ENCODE measurements around the gene ANAPC4.

Gene ANAPC4

GRCh38 chr4:25450491-25450901 is 73.4 kb downstream of the ANAPC4 start:
- no peaks in the 10 kb centered on the region for H3K4me1 ChIP-seq (ENCODE audit: control insufficient read depth, insufficient read depth, low read length)
- TF ChIP-seq GLIS2 (tag by site-specific recombination; IDR thresholded peaks at IDR 0.05) = no peak
- TF ChIP-seq WT1 (tag by site-specific recombination; IDR thresholded peaks at IDR 0.05) = no peak
- no peak for TF ChIP-seq ZNF654 (tag by site-specific recombination; IDR thresholded peaks at IDR 0.05; ENCODE audit: low read depth)
- TF ChIP-seq ZNF416 (tag by site-specific recombination; IDR thresholded peaks at IDR 0.05) = no peak
- no peak for TF ChIP-seq ZNF560 (tag by site-specific recombination; IDR thresholded peaks at IDR 0.05; ENCODE audit: borderline replicate concordance)
- no peak for TF ChIP-seq ZSCAN16 (tag by site-specific recombination; IDR thresholded peaks at IDR 0.05)
- no peak for TF ChIP-seq ZEB2 (tag by site-specific recombination; IDR thresholded peaks at IDR 0.05)
- TF ChIP-seq SP7 (tag by site-specific recombination; IDR thresholded peaks at IDR 0.05) = no peak
- no peak for TF ChIP-seq ZNF155 (tag by site-specific recombination; IDR thresholded peaks at IDR 0.05)
- TF ChIP-seq ZNF146 (tag by site-specific recombination; IDR thresholded peaks at IDR 0.05) = no peak
- H3K4me3 ChIP-seq (ENCODE audit: low read depth, low read length) = no peak overlapping the region
- ChIA-PET POLR2A (no interaction called here), CTCF (no interaction called here)
- H3K9me3 ChIP-seq (ENCODE audit: control insufficient read depth, insufficient read depth, low read depth, low read length) = no peaks in the 10 kb centered on the region
- H3K36me3 ChIP-seq (ENCODE audit: control insufficient read depth in 2 of 2, insufficient read depth in 1 of 2, low read length in 2 of 2) = no peaks in the 10 kb centered on the region
- no peak overlapping the region for H3K27ac ChIP-seq (ENCODE audit: extremely low read depth, low read depth, low read length)

- CTCF ChIA-PET = interaction anchor here (0.7 kb wide), 1 partner anchor 349 kb away, joined by 4 read pairs; no protein-coding TSS in a partner anchor
Observed at GRCh38 chr4:25451676-25452075, 74.6 kb downstream of the ANAPC4 start.

More at GRCh38 chr4:25451676-25452075, 74.6 kb downstream of the ANAPC4 start:
- TF ChIP-seq PRDM1 (tag by site-specific recombination; IDR thresholded peaks at IDR 0.05) (0 out of 2 replicates have a peak, but pooled peaks have one; percentile 13), ZNF366 (tag by site-specific recombination; conservative IDR thresholded peaks at IDR 0.05) (peak; percentile 71), PRDM2 (tag by site-specific recombination; IDR thresholded peaks at IDR 0.05; ENCODE audit: borderline replicate concordance) (no peak), ZNF433 (tag by site-specific recombination; IDR thresholded peaks at IDR 0.05; ENCODE audit: low read depth) (no peak)
- Histone ChIP-seq H3K27ac (ENCODE audit: extremely low read depth, low read depth, low read length) (no peak overlapping the region), H3K9me3 (ENCODE audit: control insufficient read depth, insufficient read depth, low read depth, low read length) (no peaks in the 10 kb centered on the region), H3K4me3 (ENCODE audit: low read depth, low read length) (no peak overlapping the region), H3K4me1 (ENCODE audit: control insufficient read depth, insufficient read depth, low read length) (no peaks in the 10 kb centered on the region), H3K36me3 (ENCODE audit: control insufficient read depth in 2 of 2, insufficient read depth in 1 of 2, low read length in 2 of 2) (no peaks in the 10 kb centered on the region)
- POLR2A ChIA-PET = no interaction called here
